HG03280 (cell line): ENCODE results near the gene COL11A2.

Experiments used
- ATAC-seq: cut with Tn5 transposase; IDR thresholded peaks from one replicate; pipeline ENCODE4 v1.9.1; 2021; ENCODE audit warnings: mild to moderate bottlenecking, moderate library complexity; ENCODE audit not compliant: unreplicated experiment

Gene COL11A2

DNA sequence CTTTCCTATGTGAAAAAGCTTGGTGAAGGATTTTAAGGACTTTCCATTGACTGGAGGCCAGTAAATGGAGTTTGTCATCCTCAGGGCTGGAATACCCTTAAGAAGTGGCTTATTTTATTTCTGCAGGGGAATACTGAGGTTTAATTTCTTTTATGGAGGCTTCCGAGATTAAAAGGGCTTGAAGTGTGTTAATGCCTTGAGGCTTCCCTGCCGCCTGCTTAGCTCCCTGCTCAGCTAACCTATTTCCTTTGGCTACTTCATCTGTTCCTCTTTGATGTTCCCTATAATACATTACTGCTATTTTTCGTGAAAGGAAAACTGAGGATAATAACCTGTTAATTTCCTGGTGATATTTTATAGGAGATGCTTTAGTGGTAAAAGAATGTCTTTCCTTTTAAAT lies 72.3 kb downstream of the COL11A2 start:
- ATAC-seq: no peak

DNA sequence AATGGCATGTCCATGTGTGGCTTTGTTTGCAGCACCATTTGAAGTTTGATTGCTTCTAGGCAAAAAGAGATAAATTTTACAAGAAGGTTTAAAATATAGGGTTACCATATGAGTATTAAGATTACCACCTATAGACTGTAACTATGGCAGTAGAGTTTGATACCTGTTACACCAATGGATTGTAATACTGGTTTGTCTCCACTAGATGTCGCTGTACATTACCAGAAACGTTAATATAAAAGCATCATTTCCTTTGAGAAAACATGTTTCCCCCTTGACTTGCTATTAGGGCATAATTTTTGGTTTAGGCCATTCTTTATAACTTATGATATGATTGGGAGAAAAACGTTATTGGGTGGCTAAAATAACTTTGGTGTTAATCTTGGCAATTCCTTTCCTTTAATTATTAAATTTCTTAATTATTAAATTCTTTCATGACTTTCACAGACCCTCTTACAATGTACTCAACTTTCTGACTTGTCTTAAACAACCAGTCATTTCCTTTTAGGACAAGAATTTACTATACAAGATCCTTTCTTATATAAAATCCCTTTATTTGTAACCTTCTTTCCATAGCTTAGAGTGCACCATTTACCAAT lies 73.6 kb downstream of the COL11A2 start:
- no peak for ATAC-seq

DNA sequence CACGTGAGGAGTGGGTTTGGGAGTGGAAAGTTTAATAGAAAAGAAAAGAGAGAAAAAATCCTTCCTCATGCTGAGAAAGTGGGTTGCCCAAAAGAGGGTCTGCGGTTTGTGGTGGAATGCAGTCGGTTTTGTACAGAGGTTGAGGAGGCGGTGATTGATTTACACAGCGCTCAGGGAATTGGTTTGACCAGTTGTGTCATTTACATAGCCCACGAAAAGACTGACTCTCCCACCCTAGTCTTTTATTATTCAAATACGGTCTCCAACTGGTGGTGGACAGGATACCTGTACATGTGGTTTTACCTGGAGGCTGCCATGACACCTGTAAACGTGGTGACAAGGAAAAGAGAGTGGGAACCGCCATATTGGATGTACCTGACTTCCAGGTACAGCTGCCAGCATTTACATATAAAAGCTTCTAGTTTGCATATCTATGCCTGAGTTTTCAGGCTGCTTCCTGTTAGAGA lies 74.4 kb downstream of the COL11A2 start:
- ATAC-seq: no peak

DNA sequence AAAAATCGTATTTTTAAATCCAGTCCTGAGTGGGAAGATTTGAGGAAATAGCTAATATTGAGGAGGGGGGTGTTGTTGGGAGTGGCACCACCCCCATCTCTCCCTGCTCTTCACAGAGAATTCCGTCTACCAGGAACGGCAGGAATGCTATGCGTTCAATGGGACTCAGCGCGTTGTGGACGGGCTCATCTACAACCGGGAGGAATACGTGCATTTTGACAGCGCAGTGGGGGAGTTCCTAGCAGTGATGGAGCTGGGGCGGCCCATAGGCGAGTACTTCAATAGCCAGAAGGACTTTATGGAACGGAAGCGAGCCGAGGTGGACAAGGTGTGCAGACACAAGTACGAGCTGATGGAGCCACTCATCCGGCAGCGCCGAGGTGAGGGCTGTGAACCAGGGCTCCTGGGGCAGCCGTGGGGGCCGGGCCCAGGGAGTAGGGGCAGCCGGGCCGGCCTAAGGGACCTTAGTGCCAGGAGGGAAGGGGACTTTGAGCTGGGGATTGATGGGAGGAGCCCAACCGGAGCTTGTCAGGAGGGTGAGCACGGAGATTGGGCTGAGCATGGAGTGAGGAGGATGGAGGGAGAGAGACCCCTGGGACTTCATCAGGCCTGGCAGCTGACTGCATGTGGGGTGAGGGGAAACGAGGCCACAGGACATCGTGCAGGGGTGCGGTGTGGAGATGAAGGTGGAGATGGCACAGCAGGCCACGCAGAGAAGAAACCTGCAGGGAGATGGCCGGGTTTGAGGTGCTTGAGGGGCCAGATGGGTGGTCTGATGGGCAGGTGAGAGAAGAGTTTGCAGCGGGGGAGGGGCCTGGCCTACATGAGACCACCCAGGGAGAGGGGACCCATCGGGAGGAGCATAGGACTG lies 75.2 kb downstream of the COL11A2 start:
- no peak for ATAC-seq

DNA sequence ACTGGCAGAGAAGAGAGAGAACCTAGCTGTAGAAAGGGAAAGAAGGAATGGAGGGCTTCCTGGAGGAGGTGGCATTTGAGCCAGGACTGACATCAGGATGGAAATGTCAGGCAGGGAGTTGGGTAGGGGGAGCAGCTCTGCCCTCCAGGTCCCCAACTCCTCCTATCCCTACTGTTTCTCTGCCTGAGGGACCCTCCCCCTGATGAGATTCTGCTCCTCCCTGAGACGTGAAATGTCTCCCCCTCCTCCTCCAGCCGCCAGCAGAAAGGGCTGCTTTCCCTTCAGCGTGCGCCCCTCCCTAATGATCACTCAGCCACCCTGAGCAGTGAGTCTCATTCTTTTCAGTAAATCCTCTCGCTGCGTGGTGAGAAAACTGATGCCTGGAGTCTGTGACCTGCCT lies 75.8 kb downstream of the COL11A2 start:
- ATAC-seq: no peak

DNA sequence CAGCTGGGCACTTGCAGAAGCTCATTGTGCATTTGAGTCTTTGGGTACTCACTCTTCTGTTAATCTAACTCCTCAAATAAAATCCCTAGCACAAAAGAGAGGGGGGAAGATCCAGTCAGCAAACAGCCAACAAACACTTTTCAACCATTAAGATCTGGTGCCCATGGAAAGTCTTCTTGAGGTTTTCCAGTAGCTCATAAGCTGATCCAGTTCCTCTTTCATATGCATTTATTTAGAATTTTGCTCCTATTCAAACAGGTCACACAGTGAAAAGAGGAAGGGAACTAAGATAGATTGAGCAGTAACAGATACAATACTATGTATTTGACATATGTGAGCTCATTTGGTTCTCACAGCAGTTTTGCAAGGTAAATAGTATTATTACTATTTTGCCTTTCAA lies 77.9 kb downstream of the COL11A2 start:
- no peak for ATAC-seq

DNA sequence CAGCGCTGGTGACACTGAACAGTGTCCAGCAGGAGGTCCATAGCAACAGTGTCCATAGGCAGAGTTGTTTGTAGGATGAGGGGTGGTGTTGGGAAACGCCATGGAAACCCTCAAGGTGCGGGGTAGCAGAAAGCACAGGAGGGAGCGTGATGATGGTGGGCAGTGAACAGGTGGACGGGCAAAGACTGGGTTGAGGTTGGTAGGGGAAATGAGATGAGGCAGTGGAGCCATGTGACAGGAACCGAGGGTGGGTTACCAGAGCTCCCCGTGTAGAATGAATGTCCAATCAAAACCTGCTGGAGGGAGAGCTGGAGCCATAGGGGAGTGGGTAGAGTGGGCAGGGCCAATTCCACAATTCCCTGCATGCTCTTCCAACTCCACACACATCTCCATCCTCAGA lies 78.5 kb downstream of the COL11A2 start:
- no peak for ATAC-seq
